WERI-Rb-1 (cell line): ENCODE data around the gene KIAA1549.
"Not testable (repeated sequence)": the region's sequence is repeated elsewhere in the genome, so short reads cannot be mapped to it uniquely, and the experiment has no call there.

ENCODE experiments used
- DNase-seq: peaks from one replicate; pipeline ENCODE4 v3.0.0-alpha.2; 2020
- H3K27ac ChIP-seq: fragments of 250-450 bp; sonication (Bioruptor Pico); 2 replicates; pipeline ENCODE4 v1.5.1; 2020; ENCODE audit warnings: mild to moderate bottlenecking, moderate library complexity
- H3K27me3 ChIP-seq: fragments of 250-450 bp; sonication (Bioruptor Pico); 2 replicates; pipeline ENCODE4 v1.5.1; 2021; ENCODE audit warnings: mild to moderate bottlenecking, low read depth, moderate library complexity; ENCODE audit not compliant: insufficient read depth, severe bottlenecking
- H3K36me3 ChIP-seq: fragments of 250-450 bp; sonication (Bioruptor Pico); 2 replicates; pipeline ENCODE4 v1.5.1; 2020; ENCODE audit warnings: mild to moderate bottlenecking, moderate library complexity
- H3K4me3 ChIP-seq: 2 replicates; pipeline ENCODE4 v1.5.1; 2011; ENCODE audit warnings: low read depth, mild to moderate bottlenecking, control low read depth, low read length
- H3K9me3 ChIP-seq: fragments of 250-450 bp; sonication (Bioruptor Pico); 2 replicates; pipeline ENCODE4 v1.5.1; 2021; ENCODE audit warnings: mild to moderate bottlenecking, moderate library complexity; ENCODE audit not compliant: severe bottlenecking
- TF ChIP-seq, protein P1 (sequence below): IDR thresholded peaks from 2 replicates; pipeline ENCODE4 v1.5.1; 2011; ENCODE audit warnings: low read depth, mild to moderate bottlenecking, control low read depth, inconsistent platforms, low read length

KIAA1549 gene

GRCh38 chr7:138945821-138946220 lies 35.4 kb downstream of the KIAA1549 start:
- no peak for DNase-seq
- Histone ChIP-seq H3K9me3 (no peaks in the 10 kb centered on the region), H3K36me3 (no peaks in the 10 kb centered on the region), H3K27ac (no peak overlapping the region), H3K4me3 (no peak overlapping the region), H3K27me3 (no peaks in the 10 kb centered on the region)
- TF ChIP-seq, protein P1, sequence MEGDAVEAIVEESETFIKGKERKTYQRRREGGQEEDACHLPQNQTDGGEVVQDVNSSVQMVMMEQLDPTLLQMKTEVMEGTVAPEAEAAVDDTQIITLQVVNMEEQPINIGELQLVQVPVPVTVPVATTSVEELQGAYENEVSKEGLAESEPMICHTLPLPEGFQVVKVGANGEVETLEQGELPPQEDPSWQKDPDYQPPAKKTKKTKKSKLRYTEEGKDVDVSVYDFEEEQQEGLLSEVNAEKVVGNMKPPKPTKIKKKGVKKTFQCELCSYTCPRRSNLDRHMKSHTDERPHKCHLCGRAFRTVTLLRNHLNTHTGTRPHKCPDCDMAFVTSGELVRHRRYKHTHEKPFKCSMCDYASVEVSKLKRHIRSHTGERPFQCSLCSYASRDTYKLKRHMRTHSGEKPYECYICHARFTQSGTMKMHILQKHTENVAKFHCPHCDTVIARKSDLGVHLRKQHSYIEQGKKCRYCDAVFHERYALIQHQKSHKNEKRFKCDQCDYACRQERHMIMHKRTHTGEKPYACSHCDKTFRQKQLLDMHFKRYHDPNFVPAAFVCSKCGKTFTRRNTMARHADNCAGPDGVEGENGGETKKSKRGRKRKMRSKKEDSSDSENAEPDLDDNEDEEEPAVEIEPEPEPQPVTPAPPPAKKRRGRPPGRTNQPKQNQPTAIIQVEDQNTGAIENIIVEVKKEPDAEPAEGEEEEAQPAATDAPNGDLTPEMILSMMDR: no peak

DNA sequence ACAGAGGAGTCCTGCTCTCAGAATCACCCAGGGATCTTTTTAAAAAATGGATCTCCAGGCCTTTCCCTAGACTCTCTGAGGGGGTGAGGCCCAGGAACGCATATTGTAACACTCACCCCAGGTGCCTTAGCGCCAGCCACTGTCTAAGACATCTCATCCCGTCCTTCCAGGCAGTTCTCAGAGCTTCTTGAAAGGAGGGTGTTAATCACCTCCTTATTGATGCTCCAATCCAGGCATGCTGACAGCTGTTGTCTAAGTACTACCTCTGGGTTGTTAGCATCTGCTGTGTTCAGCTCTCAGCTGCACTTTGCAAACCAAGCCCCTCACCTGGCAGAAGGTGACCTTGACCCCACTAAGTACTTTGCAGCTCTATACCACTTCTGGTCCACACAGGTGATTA lies 36.0 kb downstream of the KIAA1549 start:
- Histone ChIP-seq H3K27ac (no peak overlapping the region), H3K27me3 (no peaks in the 10 kb centered on the region), H3K36me3 (no peaks in the 10 kb centered on the region), H3K4me3 (no peak overlapping the region), H3K9me3 (no peaks in the 10 kb centered on the region)
- DNase-seq: peak; percentile 43
- TF ChIP-seq, protein P1: no peak

GRCh38 chr7:138944592-138944991 lies 36.6 kb downstream of the KIAA1549 start:
- no peaks in the 10 kb centered on the region for H3K9me3 ChIP-seq
- no peaks in the 10 kb centered on the region for H3K27me3 ChIP-seq
- no peak overlapping the region for H3K27ac ChIP-seq
- TF ChIP-seq, protein P1: no peak
- H3K36me3 ChIP-seq: no peaks in the 10 kb centered on the region
- no peak for DNase-seq
- H3K4me3 ChIP-seq: no peak overlapping the region

GRCh38 chr7:138943061-138943460 lies 38.1 kb downstream of the KIAA1549 start:
- Histone ChIP-seq H3K9me3 (no peaks in the 10 kb centered on the region), H3K36me3 (no peaks in the 10 kb centered on the region), H3K27ac (no peak overlapping the region), H3K27me3 (no peaks in the 10 kb centered on the region), H3K4me3 (no peak overlapping the region)
- no peak for DNase-seq
- TF ChIP-seq, protein P1: no peak

- no peak overlapping the region for H3K27ac ChIP-seq
- TF ChIP-seq, protein P1: no peak
- peak; percentile 21 for DNase-seq
- H3K27me3 ChIP-seq: no peaks in the 10 kb centered on the region
- no peaks in the 10 kb centered on the region for H3K9me3 ChIP-seq
- no peaks in the 10 kb centered on the region for H3K36me3 ChIP-seq
- H3K4me3 ChIP-seq: no peak overlapping the region
These were observed 39.6 kb downstream of the KIAA1549 start for GRCh38 chr7:138941545-138941944.

- not testable (repeated sequence) for H3K36me3 ChIP-seq
These were observed 40.6 kb downstream of the KIAA1549 start for GRCh38 chr7:138940602-138941001.

More at GRCh38 chr7:138940602-138941001, 40.6 kb downstream of the KIAA1549 start:
- not testable (repeated sequence) for H3K4me3 ChIP-seq, H3K9me3 ChIP-seq, DNase-seq, H3K27me3 ChIP-seq, H3K27ac ChIP-seq
